Measurements from ENCODE around the gene CYSTM1. TPM values are rescaled to one million over a fixed set of nuclear protein-coding genes. Genes with fewer than 3 reads are reported as not detected.
A peak's percentile ranks its signal among the peaks of the same experiment; 100 is the strongest.

CYSTM1 gene
- total and polyA plus RNA-seq, 2 of the 8 experiments (the other 6 are each of a cell fraction or from before 2014, with no cell fraction given) = 25.0 to 47.8 TPM

DNA sequence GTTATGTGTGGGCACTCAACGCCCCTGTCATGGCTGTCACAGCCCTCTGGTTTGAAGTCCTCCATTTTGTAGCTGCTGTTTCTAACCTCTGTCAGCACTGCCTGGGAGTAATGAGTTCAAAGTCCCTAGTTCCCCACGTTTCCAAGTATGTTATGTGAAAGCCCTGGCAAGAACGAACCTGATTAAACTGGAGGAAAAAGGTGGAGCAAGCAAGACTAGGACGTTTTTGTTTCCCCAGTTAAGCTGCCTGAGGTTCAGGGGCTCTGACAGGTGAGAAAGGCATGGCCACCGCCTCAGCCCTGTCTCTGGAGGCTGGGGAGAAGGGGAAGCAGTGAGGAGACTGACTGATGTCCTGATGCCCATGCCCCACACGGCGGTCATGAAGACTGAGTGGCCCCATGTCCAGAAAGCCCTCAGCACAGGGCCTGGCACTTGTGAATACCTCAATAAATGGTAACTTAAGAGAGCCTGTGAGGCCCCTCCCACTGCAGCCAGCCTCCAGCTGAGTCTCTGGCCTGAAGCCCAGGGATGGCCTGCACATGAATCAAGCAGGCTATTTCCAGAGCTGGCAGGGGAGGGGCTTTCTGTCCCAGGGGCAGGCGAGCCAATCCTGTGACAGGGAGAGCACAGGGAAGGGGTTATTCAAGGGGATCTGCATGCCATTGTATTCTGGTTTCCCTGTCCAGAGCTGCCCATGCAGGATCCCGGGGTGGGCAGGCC, 66.2 kb downstream of the CYSTM1 start:
- no peaks in the 10 kb centered on the region for H3K9me3 ChIP-seq (ENCODE audit: insufficient read depth in 2 of 2, low read depth in 1 of 2, low read length in 1 of 2)
- H3K27me3 ChIP-seq (replicated peaks in 1 of 4; ENCODE audit: control insufficient read depth in 3 of 4, extremely low read depth in 1 of 4, insufficient read depth in 3 of 4, low read length in 3 of 4) = no peaks in the 10 kb centered on the region
- no peak overlapping the region for H4K91ac ChIP-seq (replicated peaks; ENCODE audit: insufficient read length, low read length)
- H3K9ac ChIP-seq (replicated peaks in 1 of 4; ENCODE audit: extremely low read depth in 1 of 4, low read depth in 3 of 4, low read length in 3 of 4) = no peak overlapping the region
- H3K79me2 ChIP-seq (ENCODE audit: control insufficient read depth in 1 of 2, insufficient read depth in 2 of 2, low read length in 2 of 2) = no peaks in the 10 kb centered on the region
- H3K4ac ChIP-seq (replicated peaks; ENCODE audit: insufficient read length, low read depth, low read length) = no peak overlapping the region
- ChIA-PET POLR2A (ENCODE audit: partially characterized antibody) (interaction anchor here (0.5 to 8.0 kb wide), 8 partner anchors 15 to 1641 kb away, joined by 3 to 64 read pairs (median 4); partner anchors contain the start of genes HBEGF and PFDN1), CTCF (ENCODE audit: partially characterized antibody) (interaction anchor here (0.6 to 25.9 kb wide), 22 partner anchors 12 to 273 kb away, joined by 3 to 676 read pairs (median 6); partner anchors contain the start of genes HBEGF and SLC4A9)
- H3K14ac ChIP-seq (ENCODE audit: insufficient read length) = no peak overlapping the region
- H3K23me2 ChIP-seq (ENCODE audit: low read depth, low read length) = no peaks in the 10 kb centered on the region
- FAIRE-seq (peak; percentile 62), DNase-seq (ENCODE audit: low read depth in 1 of 2, low spot score in 2 of 2) (peak in 1 of 2 experiments; percentile 57)
- no peak overlapping the region for H2BK15ac ChIP-seq (ENCODE audit: low read length)
- no peak overlapping the region for H3K56ac ChIP-seq (replicated peaks; ENCODE audit: insufficient read length, low read depth, low read length)
- H4K8ac ChIP-seq (ENCODE audit: extremely low read depth, insufficient read depth, low read length) = no peak overlapping the region
- H2AK5ac ChIP-seq (ENCODE audit: low read depth, low read length) = no peak overlapping the region
- H3K23ac ChIP-seq (ENCODE audit: insufficient read length) = no peak overlapping the region
- H2AFZ ChIP-seq (ENCODE audit: low read length) = no peak overlapping the region
- H2BK120ac ChIP-seq (replicated peaks; ENCODE audit: low read depth, low read length) = no peak overlapping the region
- H2BK20ac ChIP-seq (ENCODE audit: low read length) = no peak overlapping the region
- no peaks in the 10 kb centered on the region for H3K36me3 ChIP-seq (ENCODE audit: control insufficient read depth in 2 of 4, insufficient read depth in 4 of 4, low read length in 3 of 4)
- no peaks in the 10 kb centered on the region; the same call in 1 of the 2 replicates for H3K79me1 ChIP-seq (ENCODE audit: low read depth, low read length)
- H2BK12ac ChIP-seq (ENCODE audit: low read depth, low read length) = no peak overlapping the region
- H4K20me1 ChIP-seq (replicated peaks in 1 of 2; ENCODE audit: control insufficient read depth in 1 of 2, insufficient read depth in 2 of 2, low read length in 2 of 2) = peaks cover 3 to 4% of the 10 kb centered on the region in 2 experiments
- no peak for TF ChIP-seq CHD2 (IDR thresholded peaks at IDR 0.05; ENCODE audit: low read length)
- no peak for TF ChIP-seq SP2 (IDR thresholded peaks at IDR 0.05; ENCODE audit: low read length)
- TF ChIP-seq TCF12 (IDR thresholded peaks at IDR 0.05; ENCODE audit: low read depth, low read length) = no peak
- TF ChIP-seq SIN3A (conservative IDR thresholded peaks at IDR 0.05 in 1 of 2, IDR thresholded peaks at IDR 0.05 in 1 of 2; ENCODE audit: low read depth in 1 of 2, low read length in 2 of 2) = no peak
- TF ChIP-seq RNF2 (IDR thresholded peaks at IDR 0.05; ENCODE audit: borderline replicate concordance, low read depth, low read length, missing control alignments, poor library complexity, severe bottlenecking) = no peak
- TF ChIP-seq HDAC6 (IDR thresholded peaks at IDR 0.05; ENCODE audit: low read depth, low read length) = no peak
- H4K5ac ChIP-seq (ENCODE audit: insufficient read length, low read depth, low read length) = no peak overlapping the region
- peak overlapping the region; percentile 16 to 45; a peak in 1 of 4 replicates for H3K4me2 ChIP-seq (ENCODE audit: insufficient read depth in 1 of 2, low read depth in 2 of 2, low read length in 2 of 2)
- H2BK5ac ChIP-seq (ENCODE audit: low read depth, low read length) = 0 out of 2 replicates have a peak overlapping the region, but pooled peaks have one; percentile 58
- peaks cover 3 to 14% (median 11%) of the 10 kb centered on the region in 4 experiments; a peak in 6 of 7 replicates for H3K4me1 ChIP-seq (replicated peaks in 1 of 4; ENCODE audit: control insufficient read depth in 3 of 4, insufficient read depth in 4 of 4, low read length in 3 of 4)
- H3K4me3 ChIP-seq (ENCODE audit: extremely low read depth in 1 of 4, insufficient read depth in 2 of 4, low read depth in 3 of 4, low read length in 4 of 4) = no peak overlapping the region
- WGBS, 2 experiments (ENCODE audit: extremely low coverage in 1 of 2, insufficient coverage in 1 of 2, insufficient read length in 1 of 2, insufficient replicate concordance in 2 of 2, low coverage in 1 of 2, low lambda C conversion rate in 2 of 2, missing lambda C conversion rate in 1 of 2) = 71% methylated on average over 9 of the region's 9 CpGs; no CpG with 5 or more reads in 1 of the 2 experiments
- peak overlapping the region; percentile 13; the same call in 1 of the 2 replicates for H3K27ac ChIP-seq (ENCODE audit: low read depth, low read length)
- 0 out of 2 replicates have a peak overlapping the region, but pooled peaks have one; percentile 9 for H3K18ac ChIP-seq (ENCODE audit: extremely low read depth, low read length)

Data from H1 (cell line).